Measurements from ENCODE around the gene ALPK1.
"Not testable (repeated sequence)": the region's sequence is repeated elsewhere in the genome, so short reads cannot be mapped to it uniquely, and the experiment has no call there.

Gene ALPK1

GRCh38 chr4:112277220-112277619 lies 19.9 kb upstream of the ALPK1 start:
- H3K27ac Mint-ChIP-seq = no peak overlapping the region
- no peaks in the 10 kb centered on the region for H3K9me3 Mint-ChIP-seq
- no peak overlapping the region for H3K4me3 Mint-ChIP-seq
- H3K4me1 Mint-ChIP-seq = peaks cover 11% of the 10 kb centered on the region
- H3K27me3 Mint-ChIP-seq (ENCODE audit: low read depth) = no peaks in the 10 kb centered on the region
- TF ChIP-seq CTCF (IDR thresholded peaks at IDR 0.05; ENCODE audit: unreplicated experiment in 3 of 3) = no peak
- peaks cover 48% of the 10 kb centered on the region for H3K36me3 Mint-ChIP-seq (ENCODE audit: low read depth)

- H3K4me1 Mint-ChIP-seq = peaks cover 12% of the 10 kb centered on the region
- H3K4me3 Mint-ChIP-seq = no peak overlapping the region
- no peaks in the 10 kb centered on the region for H3K27me3 Mint-ChIP-seq (ENCODE audit: low read depth)
- TF ChIP-seq CTCF (IDR thresholded peaks at IDR 0.05; ENCODE audit: unreplicated experiment in 3 of 3) = no peak
- H3K36me3 Mint-ChIP-seq (ENCODE audit: low read depth) = peaks cover 48% of the 10 kb centered on the region
- H3K9me3 Mint-ChIP-seq = no peaks in the 10 kb centered on the region
- H3K27ac Mint-ChIP-seq = peak overlapping the region in 1 of 3 experiments; percentile 26
Measured at GRCh38 chr4:112277705-112278448, 19.3 kb upstream of the ALPK1 start.

GRCh38 chr4:112279025-112279881 lies 17.9 kb upstream of the ALPK1 start:
- Mint-ChIP-seq H3K4me1 (peaks cover 24% of the 10 kb centered on the region), H3K4me3 (peak overlapping the region in 1 of 3 experiments; percentile 13), H3K9me3 (no peaks in the 10 kb centered on the region), H3K27me3 (ENCODE audit: low read depth) (no peaks in the 10 kb centered on the region), H3K27ac (no peak overlapping the region), H3K36me3 (ENCODE audit: low read depth) (peaks cover 46% of the 10 kb centered on the region)
- no peak for TF ChIP-seq CTCF (IDR thresholded peaks at IDR 0.05; ENCODE audit: unreplicated experiment in 3 of 3)

- Mint-ChIP-seq H3K4me3 (no peak overlapping the region), H3K4me1 (peaks cover 31% of the 10 kb centered on the region), H3K27me3 (ENCODE audit: low read depth) (no peaks in the 10 kb centered on the region), H3K27ac (no peak overlapping the region), H3K36me3 (ENCODE audit: low read depth) (peaks cover 42% of the 10 kb centered on the region), H3K9me3 (no peaks in the 10 kb centered on the region)
- TF ChIP-seq CTCF (IDR thresholded peaks at IDR 0.05; ENCODE audit: unreplicated experiment in 3 of 3) = no peak
Measured at GRCh38 chr4:112279882-112280315, 17.3 kb upstream of the ALPK1 start.

- H3K36me3 Mint-ChIP-seq (ENCODE audit: low read depth) = peaks cover 37% of the 10 kb centered on the region
- peaks cover 32% of the 10 kb centered on the region for H3K4me1 Mint-ChIP-seq
- no peaks in the 10 kb centered on the region for H3K27me3 Mint-ChIP-seq (ENCODE audit: low read depth)
- no peak for TF ChIP-seq CTCF (IDR thresholded peaks at IDR 0.05; ENCODE audit: unreplicated experiment in 3 of 3)
- H3K9me3 Mint-ChIP-seq = no peaks in the 10 kb centered on the region
- H3K27ac Mint-ChIP-seq = no peak overlapping the region
- no peak overlapping the region for H3K4me3 Mint-ChIP-seq
Measured at GRCh38 chr4:112280386-112281056, 16.6 kb upstream of the ALPK1 start.

- Mint-ChIP-seq H3K4me1 (peaks cover 32% of the 10 kb centered on the region), H3K36me3 (ENCODE audit: low read depth) (peaks cover 27% of the 10 kb centered on the region)
- H3K9me3 Mint-ChIP-seq; H3K27me3 Mint-ChIP-seq (ENCODE audit: low read depth); H3K4me3 Mint-ChIP-seq; H3K27ac Mint-ChIP-seq: not testable (repeated sequence)
Measured at GRCh38 chr4:112281895-112282398, 15.2 kb upstream of the ALPK1 start.

Data from nephron (organoid).